ENCODE results near the gene SLC38A6.
"Not testable (repeated sequence)": the region's sequence is repeated elsewhere in the genome, so short reads cannot be mapped to it uniquely, and the experiment has no call there.

The SLC38A6 gene

GRCh38 chr14:61051051-61051450 lies 70.0 kb downstream of the SLC38A6 start:
- DNase-seq (ENCODE audit: low spot score) = no peak

- DNase-seq (ENCODE audit: low spot score) = no peak
These were observed 70.6 kb downstream of the SLC38A6 start for GRCh38 chr14:61051621-61052020.

GRCh38 chr14:61063461-61063860 lies 82.4 kb downstream of the SLC38A6 start:
- DNase-seq (ENCODE audit: low spot score) = no peak

- no peak for DNase-seq (ENCODE audit: low spot score)
These were observed 83.2 kb downstream of the SLC38A6 start for GRCh38 chr14:61064210-61064609.

- no peak for DNase-seq (ENCODE audit: low spot score)
These were observed 83.8 kb downstream of the SLC38A6 start for GRCh38 chr14:61064856-61065255.

- no peak for DNase-seq (ENCODE audit: low spot score)
These were observed 84.6 kb downstream of the SLC38A6 start for GRCh38 chr14:61065656-61066055.

- not testable (repeated sequence) for DNase-seq (ENCODE audit: low spot score)
These were observed 91.4 kb downstream of the SLC38A6 start for GRCh38 chr14:61072442-61072841.

GRCh38 chr14:61074852-61075251 lies 93.8 kb downstream of the SLC38A6 start:
- DNase-seq (ENCODE audit: low spot score) = no peak

GRCh38 chr14:61076556-61076955 lies 95.5 kb downstream of the SLC38A6 start:
- no peak for DNase-seq (ENCODE audit: low spot score)

- DNase-seq (ENCODE audit: low spot score) = no peak
These were observed 96.4 kb downstream of the SLC38A6 start for GRCh38 chr14:61077437-61077836.

- no peak for DNase-seq (ENCODE audit: low spot score)
These were observed 97.1 kb downstream of the SLC38A6 start for GRCh38 chr14:61077951-61078720.

- no peak for DNase-seq (ENCODE audit: low spot score)
These were observed 99.6 kb downstream of the SLC38A6 start for GRCh38 chr14:61080591-61081010.

GRCh38 chr14:61088081-61088480 lies 107.0 kb downstream of the SLC38A6 start:
- DNase-seq (ENCODE audit: low spot score) = no peak

GRCh38 chr14:61089126-61089750 lies 108.2 kb downstream of the SLC38A6 start:
- peak; percentile 12 for DNase-seq (ENCODE audit: low spot score)

- DNase-seq (ENCODE audit: low spot score) = no peak
These were observed 109.6 kb downstream of the SLC38A6 start for GRCh38 chr14:61090432-61091216.

GRCh38 chr14:61091657-61092273 lies 110.7 kb downstream of the SLC38A6 start:
- no peak for DNase-seq (ENCODE audit: low spot score)

GRCh38 chr14:61098096-61098495 lies 117.1 kb downstream of the SLC38A6 start:
- not testable (repeated sequence) for DNase-seq (ENCODE audit: low spot score)

GRCh38 chr14:61098721-61099120 lies 117.7 kb downstream of the SLC38A6 start:
- no peak for DNase-seq (ENCODE audit: low spot score)

GRCh38 chr14:61099216-61099835 lies 118.3 kb downstream of the SLC38A6 start:
- no peak for DNase-seq (ENCODE audit: low spot score)

GRCh38 chr14:61101803-61102548 lies 120.9 kb downstream of the SLC38A6 start:
- DNase-seq (ENCODE audit: low spot score) = no peak
